GM18502 (cell line): Measurements from ENCODE around the gene CCDC144A.
A peak's percentile ranks its signal among the peaks of the same experiment; 100 is the strongest.
"Not testable (repeated sequence)": the region's sequence is repeated elsewhere in the genome, so short reads cannot be mapped to it uniquely, and the experiment has no call there.

Experiments used
- ATAC-seq: cut with Tn5 transposase; IDR thresholded peaks from one replicate; pipeline ENCODE4 v1.9.1; 2021; ENCODE audit warnings: mild to moderate bottlenecking; ENCODE audit not compliant: unreplicated experiment, poor library complexity

CCDC144A gene, protein sequence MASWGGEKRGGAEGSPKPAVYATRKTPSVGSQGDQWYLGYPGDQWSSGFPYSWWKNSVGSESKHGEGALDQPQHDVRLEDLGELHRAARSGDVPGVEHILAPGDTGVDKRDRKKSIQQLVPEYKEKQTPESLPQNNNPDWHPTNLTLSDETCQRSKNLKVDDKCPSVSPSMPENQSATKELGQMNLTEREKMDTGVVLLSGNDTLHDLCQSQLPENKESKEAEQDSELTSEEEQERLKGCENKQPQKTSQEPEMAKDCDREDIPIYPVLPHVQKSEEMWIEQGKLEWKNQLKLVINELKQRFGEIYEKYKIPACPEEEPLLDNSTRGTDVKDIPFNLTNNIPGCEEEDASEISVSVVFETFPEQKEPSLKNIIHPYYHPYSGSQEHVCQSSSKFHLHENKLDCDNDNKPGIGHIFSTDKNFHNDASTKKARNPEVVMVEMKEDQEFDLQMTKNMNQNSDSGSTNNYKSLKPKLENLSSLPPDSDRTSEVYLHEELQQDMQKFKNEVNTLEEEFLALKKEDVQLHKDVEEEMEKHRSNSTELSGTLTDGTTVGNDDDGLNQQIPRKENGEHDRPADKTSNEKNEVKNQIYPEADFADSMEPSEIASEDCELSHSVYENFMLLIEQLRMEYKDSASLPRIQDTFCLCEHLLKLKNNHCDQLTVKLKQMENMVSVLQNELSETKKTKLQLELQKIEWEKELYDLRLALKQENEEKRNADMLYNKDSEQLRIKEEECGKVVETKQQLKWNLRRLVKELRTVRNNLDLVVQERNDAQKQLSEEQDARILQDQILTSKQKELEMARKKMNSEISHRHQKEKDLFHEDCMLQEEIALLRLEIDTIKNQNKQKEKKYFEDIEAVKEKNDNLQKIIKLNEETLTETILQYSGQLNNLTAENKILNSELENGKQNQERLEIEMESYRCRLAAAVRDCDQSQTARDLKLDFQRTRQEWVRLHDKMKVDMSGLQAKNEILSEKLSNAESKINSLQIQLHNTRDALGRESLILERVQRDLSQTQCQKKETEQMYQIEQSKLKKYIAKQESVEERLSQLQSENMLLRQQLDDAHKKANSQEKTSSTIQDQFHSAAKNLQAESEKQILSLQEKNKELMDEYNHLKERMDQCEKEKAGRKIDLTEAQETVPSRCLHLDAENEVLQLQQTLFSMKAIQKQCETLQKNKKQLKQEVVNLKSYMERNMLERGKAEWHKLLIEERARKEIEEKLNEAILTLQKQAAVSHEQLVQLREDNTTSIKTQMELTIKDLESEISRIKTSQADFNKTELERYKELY (N-terminal part only)

DNA sequence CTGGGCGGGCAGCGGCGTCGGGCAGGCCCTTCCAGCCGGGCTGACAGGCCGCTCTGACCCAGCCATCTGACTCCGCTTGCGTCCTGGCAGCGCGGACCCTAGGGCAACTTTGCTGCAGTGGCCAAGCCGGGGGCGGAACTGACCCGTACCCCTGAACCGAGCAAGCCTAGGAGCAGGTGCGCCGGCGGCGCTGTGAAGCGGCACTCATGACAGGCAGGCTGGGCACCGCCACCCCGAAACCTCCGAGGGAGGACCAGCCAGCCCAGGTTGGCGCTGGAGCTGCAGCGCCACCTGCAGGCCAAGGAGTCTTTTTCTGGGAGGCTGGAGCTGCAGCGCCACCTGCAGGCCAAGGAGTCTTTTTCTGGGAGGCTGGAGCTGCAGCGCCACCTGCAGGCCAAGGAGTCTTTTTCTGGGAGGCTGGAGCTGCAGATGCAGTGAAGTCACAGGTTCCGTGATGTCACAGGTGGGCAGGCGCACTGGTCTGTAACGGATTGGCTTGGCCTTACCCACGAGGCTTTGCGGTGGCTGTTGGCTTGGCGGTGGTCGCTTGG lies at the start of gene CCDC144A:
Gene CCDC144A (plus strand): TSS at position 511 of the 551 bp plus-strand sequence. CDS start 160 bp downstream, outside the sequence.
- ATAC-seq, result not testable (repeated sequence)

DNA sequence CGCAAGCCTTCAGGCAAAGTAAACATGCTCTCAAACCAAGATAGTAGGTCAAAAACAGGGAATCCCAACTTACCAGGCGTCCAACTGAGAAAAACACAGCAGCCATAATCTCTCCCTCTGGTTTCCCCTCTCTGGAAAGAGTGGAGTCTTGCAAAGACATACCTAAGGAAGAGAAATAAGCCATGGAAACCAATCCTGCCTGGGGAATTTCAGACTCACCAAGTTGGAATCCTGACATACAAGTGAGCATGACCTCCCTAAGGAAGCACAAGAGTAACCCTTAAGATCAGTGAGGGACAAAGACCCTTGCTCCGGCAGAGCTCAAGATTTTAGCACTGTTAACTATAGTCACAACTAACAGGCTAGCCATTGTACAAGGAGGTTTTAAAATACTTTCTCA lies 40.5 kb upstream of the CCDC144A start:
- ATAC-seq, result no peak

DNA sequence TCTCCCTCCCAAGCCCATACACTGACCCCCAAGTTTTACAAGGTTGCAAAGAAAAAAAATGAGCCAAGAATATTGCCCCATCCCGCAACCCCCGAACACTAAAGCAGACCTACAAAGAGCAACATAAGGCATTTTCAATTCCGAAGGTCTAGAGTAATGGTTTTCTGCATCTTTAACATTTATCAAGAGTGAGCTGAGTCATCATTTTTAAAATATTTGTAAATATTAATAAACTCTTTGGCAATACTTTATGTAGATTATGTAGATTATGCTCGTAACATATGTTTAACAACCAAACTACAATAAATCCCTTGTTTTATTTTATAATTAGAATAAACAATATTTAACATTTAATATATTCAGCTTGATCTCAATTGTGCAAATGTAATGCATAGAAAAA lies 37.8 kb upstream of the CCDC144A start:
- no peak for ATAC-seq

DNA sequence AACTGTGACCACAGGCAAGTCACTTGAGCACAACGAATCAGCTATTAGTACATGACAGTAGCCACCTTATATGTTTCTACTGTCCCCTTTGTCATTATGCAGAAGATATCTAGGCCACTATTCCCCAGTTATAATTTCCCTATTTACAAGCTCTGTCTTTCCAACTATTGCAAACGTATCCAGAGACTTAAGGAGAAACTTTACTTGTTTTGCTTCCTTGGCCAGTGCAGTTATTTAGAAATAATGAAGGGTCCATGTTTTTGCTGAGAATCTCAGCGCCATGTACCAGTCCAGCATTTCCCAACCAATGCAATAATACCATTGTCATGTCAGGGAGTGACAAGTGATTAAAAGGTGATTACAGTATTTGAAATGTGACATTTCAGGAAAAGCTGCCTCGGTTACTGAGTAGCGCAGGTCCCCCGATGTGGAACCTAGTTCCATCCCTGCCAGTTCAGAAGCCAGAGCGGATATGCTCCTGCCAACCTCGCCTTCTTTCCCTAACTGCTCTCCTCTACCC lies 37.1 kb upstream of the CCDC144A start:
- ATAC-seq, result no peak

DNA sequence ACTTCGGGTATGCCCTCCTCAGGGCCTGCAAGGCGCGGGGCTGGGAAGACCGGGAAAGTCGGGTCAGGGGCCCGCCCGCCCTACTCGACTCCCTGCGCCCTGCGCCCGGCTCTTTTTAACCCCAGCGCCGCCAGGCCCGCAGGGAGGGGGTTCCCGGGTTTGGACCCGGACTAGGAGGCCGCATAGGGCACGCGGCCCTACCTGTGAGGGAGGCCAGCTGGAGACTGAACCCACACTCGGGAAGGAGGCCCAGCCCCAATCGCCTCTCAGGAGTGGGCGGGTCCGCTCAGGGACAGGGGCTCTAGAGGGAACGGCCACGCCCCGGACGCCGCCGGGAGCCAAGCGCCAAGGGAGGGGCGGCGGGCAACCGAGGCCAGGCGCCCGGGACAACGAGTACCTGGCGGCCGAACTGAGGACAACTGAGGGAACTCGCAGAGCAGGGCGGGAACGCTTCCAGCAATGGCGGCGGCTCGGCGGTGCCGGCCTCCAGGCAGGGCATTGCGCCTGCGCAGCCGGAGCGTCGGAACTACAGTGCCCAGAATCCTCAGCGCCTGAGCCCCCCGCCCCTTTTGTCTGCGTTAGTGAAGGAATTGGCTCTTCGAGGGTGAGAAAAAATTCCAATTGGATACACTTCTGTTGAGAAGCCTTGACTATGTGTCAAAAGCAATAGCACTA lies 36.5 kb upstream of the CCDC144A start, which contains the start of gene ZNF624:
Gene ZNF624 (minus strand): TSS at position 484 of the 675 bp plus-strand sequence.
- peak; percentile 88 for ATAC-seq

DNA sequence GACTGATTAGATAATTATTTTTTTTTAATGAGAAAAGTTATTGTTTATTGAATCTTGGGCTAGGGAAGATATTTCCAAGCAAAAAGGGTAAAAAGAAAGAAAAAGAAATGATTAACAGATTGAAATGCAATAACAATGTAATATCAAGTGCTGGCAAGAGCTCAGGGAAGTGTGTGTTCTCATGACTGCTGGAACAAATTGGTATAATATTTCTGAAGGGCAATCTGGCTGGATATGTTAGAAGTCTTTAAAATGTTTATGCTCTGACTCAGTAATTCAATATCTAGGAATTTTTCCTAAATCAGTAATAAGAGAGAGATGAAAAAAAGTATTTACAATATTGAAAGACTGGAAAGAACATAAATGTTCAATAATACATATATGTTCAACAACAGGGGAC lies 28.8 kb upstream of the CCDC144A start:
- no peak for ATAC-seq

DNA sequence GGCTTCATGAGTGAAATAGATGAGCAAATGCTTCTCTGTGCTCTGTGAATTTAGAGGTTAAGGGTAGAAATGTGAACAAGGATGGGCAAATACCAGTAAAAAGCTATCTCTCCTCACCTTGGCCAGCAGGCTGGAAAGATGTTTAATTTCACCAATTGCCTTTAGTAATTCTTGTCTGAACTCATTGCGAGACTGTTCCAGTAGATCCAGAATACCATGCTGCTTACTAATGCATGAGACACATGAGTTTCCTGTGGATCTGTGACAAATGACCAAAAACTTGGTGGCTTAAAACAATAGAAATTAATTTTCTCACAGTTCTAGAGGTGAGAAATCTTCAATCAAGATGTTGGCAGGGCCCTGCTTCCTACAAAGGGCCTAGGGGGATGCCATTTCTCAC lies 27.1 kb upstream of the CCDC144A start:
- no peak for ATAC-seq

DNA sequence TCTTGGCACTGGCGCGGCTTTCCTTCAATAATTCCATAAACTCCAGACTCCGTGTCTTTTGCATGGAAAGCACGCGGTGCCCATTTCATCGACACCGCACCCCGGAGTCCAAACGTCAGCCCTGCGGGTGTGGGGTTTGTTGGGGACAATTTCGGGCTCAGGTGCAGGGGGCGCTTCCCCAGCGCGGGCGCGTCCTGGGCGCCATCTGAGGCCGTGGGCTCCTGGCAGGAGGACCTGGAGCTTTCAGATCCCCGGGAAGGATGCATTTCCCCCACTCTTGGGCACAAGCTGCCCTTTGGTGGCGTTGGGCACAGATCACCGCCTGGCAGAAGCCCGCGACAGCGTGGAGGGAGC lies 23.5 kb upstream of the CCDC144A start:
- ATAC-seq, result not testable (repeated sequence)

DNA sequence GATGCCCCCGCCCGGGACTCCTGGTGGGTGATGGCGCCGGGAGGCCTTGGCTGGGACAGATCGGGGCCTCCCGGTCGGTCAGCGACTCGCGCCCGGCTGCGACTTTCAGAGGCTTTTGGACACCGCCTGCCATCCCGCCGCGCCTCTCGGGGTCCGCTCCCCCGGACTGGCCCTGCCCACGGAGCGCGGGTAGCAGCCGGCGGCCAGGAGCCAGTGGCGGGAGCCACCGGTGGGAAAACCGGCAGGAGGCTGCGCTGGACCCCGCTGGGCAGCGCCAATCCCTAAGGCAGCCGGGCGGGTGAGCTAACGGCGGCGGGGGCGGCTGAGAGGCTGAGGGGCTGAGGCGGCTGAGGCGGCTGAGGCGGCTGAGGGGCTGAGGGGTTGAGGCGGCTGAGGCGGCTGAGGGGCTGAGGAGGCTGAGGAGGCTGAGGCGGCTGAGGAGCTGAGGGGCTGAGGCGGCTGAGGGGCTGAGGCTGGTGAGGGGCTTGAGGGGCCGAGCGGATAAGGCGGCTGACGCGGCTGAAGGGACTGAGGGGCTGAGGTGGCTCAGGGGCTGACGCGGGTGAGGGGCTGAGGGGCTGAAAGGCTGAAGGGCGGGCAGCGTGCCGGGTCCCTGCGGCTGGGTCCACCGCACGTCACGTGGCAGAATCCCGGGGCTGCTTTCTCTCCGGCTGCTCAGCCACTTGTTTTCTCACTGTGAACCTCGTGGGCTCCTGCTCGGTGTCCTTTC lies 23.0 kb upstream of the CCDC144A start:
- not testable (repeated sequence) for ATAC-seq

DNA sequence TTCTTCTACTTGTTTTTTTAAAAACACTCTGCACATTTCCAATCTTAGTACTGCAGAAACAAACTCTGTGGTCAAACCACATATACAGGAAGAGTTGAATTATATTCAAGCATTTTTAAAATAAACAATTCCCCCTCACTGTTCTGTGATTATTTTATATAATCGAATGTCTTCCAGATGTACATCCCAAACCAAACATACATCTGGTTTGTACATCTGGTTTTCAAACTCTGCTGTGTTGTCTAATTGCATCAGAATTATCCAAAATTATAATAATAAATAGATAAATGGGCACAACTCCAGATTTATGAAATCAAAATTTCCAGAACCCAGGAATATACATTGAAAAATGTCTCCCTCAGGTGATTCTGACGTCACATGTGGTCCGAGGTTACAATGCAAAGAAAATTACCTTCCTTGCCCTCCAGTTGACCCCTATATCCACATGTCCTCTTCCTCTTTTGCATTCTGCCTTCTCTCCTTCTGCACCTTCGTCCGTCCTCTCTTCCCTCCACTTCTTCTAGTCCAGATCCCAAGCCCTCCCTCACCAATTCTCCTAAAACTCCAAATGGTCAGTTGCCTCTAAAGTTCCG lies 13.3 kb upstream of the CCDC144A start:
- ATAC-seq, result no peak

DNA sequence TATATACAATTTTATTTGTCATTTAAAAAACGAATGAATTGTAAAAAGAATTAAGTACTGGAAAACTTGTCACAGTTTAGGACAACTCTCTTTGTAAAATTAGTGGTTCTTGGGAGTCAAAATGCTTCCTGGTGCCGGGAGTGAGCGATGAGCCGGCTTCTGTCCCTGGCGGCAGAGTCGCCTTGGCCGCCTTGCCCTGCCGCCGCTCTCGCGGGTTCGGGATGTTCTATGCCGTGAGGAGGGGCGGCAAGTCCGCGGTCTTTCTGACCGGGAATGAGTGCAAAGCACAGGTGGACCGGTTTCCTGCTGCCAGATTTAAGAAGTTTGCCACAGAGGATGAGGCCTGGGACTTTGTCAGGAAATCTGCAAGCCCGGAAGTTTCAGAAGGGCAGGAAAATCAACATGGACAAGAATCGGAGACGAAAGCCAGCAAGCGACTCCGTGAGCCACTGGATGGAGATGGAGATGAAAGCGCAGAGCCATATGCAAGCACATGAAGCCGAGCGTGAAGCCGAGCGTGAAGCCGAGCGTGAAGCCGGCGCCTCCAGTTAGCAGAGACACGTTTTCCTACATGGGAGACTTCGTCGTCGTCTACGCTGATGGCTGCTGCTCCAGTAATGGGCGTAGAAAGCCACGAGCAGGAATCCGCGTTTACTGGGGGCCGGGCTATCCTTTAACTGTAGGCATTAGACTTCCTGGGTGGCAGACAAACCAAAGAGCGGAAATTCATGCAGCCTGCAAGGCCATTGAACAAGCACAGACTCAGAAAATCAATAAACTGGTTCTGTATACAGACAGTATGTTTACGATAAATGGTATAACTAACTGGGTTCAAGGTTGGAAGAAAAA lies 6.5 kb upstream of the CCDC144A start:
- not testable (repeated sequence) for ATAC-seq

DNA sequence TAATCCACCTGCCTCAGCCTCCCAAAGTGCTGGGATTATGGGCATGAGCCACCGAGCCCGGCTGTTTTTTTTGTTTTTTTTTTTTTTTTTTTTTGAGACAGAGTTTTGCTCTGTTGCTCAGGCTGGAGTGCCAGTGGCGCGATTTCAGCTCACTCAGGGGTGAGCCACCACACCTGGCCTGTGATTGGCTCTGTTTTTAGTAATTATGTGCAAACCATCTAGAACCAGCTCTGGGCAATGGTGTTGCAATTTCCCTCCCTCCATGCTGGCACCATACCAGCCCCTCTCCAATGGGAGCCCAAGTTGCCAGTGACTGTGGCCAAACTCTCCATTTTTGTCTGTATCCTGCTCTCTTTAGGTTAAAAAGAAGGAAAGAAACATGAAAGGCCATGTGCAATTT lies 4.0 kb upstream of the CCDC144A start:
- not testable (repeated sequence) for ATAC-seq

DNA sequence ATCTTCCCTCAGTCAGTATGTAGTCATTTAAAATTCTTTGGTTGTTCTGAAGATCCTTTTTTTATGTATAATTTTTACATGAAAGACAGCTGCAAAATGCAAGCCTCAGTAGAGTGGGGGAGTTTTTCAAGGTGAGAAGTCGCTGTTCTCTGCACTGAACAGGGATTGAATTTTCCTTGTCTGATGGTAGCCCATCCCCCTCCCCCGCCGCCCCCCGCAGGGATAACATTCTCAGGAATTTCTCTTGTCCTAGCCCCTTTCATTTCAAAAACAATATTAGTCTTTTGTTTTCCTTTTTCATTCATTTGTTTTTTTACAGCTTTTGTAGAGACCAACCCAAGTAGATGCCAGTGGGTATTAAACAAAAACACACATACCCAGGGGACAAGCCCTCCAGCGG lies 2.9 kb upstream of the CCDC144A start:
- ATAC-seq, result not testable (repeated sequence)

DNA sequence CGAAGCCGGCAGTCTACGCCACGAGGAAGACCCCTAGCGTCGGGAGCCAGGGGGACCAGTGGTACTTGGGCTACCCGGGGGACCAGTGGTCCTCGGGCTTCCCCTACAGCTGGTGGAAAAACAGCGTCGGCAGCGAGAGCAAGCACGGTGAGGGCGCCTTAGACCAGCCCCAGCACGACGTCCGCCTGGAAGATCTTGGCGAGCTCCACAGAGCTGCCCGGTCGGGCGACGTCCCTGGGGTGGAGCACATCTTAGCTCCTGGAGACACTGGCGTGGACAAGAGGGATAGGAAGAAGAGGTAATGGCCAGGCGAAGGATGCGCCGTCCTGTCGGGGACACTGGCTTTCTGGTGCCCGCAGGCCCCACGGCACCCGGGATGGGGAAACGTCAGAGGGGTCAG lies 406 bp downstream of the CCDC144A start:
- not testable (repeated sequence) for ATAC-seq

DNA sequence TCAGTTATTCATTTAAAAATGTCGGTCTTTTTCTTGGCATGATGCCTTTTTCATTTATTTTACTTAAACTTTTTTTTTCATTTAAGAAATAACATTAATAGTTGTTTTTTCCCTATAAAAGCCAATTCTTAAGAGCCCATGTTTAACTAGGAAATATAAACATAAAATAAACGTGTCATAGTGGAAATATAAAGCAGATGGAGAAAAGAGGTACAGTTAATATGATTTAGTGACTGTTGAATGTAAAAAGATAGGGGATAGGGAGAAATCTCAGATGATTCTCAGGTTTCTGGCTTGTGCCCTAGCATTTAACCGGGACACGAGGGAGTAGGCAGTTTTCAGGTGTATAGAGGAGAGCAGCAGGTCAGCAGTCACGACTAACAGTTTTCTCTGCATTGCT lies 7.6 kb downstream of the CCDC144A start:
- ATAC-seq, result not testable (repeated sequence)

DNA sequence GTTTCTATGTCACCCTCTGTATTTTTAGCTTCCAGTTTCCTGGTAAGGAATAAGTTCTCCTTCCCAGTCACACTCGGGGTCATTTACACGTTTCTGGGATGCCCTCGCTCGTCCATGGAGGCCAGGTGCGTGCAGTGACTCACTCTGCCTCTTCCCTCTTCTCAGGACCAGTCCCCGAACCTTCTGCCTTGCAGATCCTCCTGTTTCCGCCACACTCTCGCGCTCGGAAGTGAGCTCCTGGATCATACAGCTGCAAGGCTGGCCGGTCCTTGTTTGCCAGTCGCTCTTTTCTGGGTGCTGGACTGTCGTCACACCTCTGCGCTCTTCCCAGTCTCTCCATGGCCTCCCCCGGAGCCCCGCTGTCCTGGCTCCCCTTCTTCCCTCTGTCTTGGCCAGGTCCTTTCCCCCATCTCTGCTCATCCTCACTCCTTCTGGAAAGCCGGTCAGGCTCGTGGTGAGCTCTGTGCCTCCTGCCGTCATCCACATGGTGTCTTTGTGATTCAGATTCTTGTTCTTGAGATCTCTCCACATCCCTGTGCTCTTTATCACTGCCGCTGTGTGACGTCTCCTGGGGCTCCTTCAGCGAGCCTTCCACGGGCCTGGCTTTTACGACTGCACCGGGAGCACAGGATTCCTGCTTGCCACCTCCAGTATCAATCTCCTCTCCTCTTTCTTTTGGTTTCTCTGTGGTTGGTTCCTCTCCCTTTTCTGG lies 55.6 kb downstream of the CCDC144A start:
- ATAC-seq, result not testable (repeated sequence)

DNA sequence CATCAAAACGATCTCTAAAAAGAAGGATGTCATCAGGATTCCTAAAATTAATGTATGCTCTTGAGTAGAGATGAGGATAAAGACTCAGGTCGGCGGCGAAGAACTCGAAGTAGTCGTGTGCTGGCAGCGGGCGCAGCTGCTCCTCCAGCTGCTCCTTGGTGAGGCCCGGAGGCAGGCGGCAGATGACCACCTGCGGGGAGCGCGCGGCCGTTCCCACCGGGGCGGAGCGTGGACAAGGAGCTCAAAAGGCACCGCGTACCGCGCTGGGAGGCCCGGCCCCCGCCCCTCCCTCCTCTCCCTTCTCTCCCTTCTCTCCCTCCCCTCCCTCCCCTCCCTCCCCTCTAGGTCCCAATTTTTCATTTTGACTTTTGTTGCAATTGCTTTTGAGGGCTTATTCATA lies 56.5 kb downstream of the CCDC144A start:
- peak; percentile 46 for ATAC-seq
